ENCODE results near the gene GREB1.
A peak's percentile ranks its signal among the peaks of the same experiment; 100 is the strongest.

The GREB1 gene

GRCh38 chr2:11680182-11680900 is 146.5 kb downstream of the GREB1 start:
- DNase-seq (ENCODE audit: low read depth in 1 of 2, low spot score in 1 of 2): no peak

- DNase-seq (ENCODE audit: low read depth in 1 of 2, low spot score in 1 of 2): no peak
Observed at GRCh38 chr2:11680901-11681721, 147.3 kb downstream of the GREB1 start.

- DNase-seq (ENCODE audit: low read depth in 1 of 2, low spot score in 1 of 2): peak; percentile 36 to 37
Observed at GRCh38 chr2:11681722-11682589, 148.1 kb downstream of the GREB1 start.

- no peak for DNase-seq (ENCODE audit: low read depth in 1 of 2, low spot score in 1 of 2)
Observed at GRCh38 chr2:11682590-11682915, 148.7 kb downstream of the GREB1 start.

GRCh38 chr2:11683476-11683875 is 149.6 kb downstream of the GREB1 start:
- no peak for DNase-seq (ENCODE audit: low read depth in 1 of 2, low spot score in 1 of 2)

GRCh38 chr2:11683966-11684365 is 150.1 kb downstream of the GREB1 start:
- no peak for DNase-seq (ENCODE audit: low read depth in 1 of 2, low spot score in 1 of 2)

GRCh38 chr2:11684894-11685460 is 151.1 kb downstream of the GREB1 start:
- DNase-seq (ENCODE audit: low read depth in 1 of 2, low spot score in 1 of 2): no peak

- DNase-seq (ENCODE audit: low read depth in 1 of 2, low spot score in 1 of 2): no peak
Observed at GRCh38 chr2:11685906-11686470, 152.1 kb downstream of the GREB1 start.

GRCh38 chr2:11687736-11688135 is 153.9 kb downstream of the GREB1 start:
- no peak for DNase-seq (ENCODE audit: low read depth in 1 of 2, low spot score in 1 of 2)

- DNase-seq (ENCODE audit: low read depth in 1 of 2, low spot score in 1 of 2): peak; percentile 63 to 82
Observed at GRCh38 chr2:11688222-11689069, 154.6 kb downstream of the GREB1 start.

- DNase-seq (ENCODE audit: low read depth in 1 of 2, low spot score in 1 of 2): no peak
Observed at GRCh38 chr2:11691076-11691660, 157.3 kb downstream of the GREB1 start.
